ENCODE results near the gene NEK11. TPM values are rescaled to one million over a fixed set of nuclear protein-coding genes. Genes with fewer than 3 reads are reported as not detected.
A peak's percentile ranks its signal among the peaks of the same experiment; 100 is the strongest.

The NEK11 gene
- total and polyA plus RNA-seq, 12 donors = 5.2 to 19.8 (median 9.8) TPM

- H3K4me3 ChIP-seq = no peak overlapping the region
- H3K27me3 ChIP-seq = no peaks in the 10 kb centered on the region
- no peaks in the 10 kb centered on the region for H3K4me1 ChIP-seq (replicated peaks in 1 of 2)
- 71 to 78% (median 73%) methylated on average over 2 of the region's 2 CpGs for WGBS, 4 donors
- intact Hi-C loops (cut with DNase I) = no loop called here
- TF ChIP-seq POLR2A (IDR thresholded peaks at IDR 0.05) = no peak
- no peak for TF ChIP-seq CTCF (IDR thresholded peaks at IDR 0.05)
- no peaks in the 10 kb centered on the region for H3K9me3 ChIP-seq (replicated peaks in 1 of 3)
- H3K36me3 ChIP-seq (replicated peaks in 1 of 2) = no peaks in the 10 kb centered on the region
- peak in 2 of 7 donors; percentile 9 to 22 for DNase-seq
- no peak overlapping the region for H3K27ac ChIP-seq
Measured at GRCh38 chr3:131072845-131073244, 46.2 kb downstream of the NEK11 start.

- TF ChIP-seq POLR2A (IDR thresholded peaks at IDR 0.05) (no peak), CTCF (IDR thresholded peaks at IDR 0.05) (no peak)
- Histone ChIP-seq H3K27ac (no peak overlapping the region), H3K27me3 (no peaks in the 10 kb centered on the region), H3K9me3 (replicated peaks in 1 of 3) (no peaks in the 10 kb centered on the region), H3K36me3 (replicated peaks in 1 of 2) (no peaks in the 10 kb centered on the region), H3K4me1 (replicated peaks in 1 of 2) (no peaks in the 10 kb centered on the region), H3K4me3 (no peak overlapping the region)
- DNase-seq = no peak
- intact Hi-C loops (cut with DNase I) = no loop called here
- WGBS, 4 donors = 56 to 71% (median 66%) methylated on average over 4 of the region's 4 CpGs
Measured at GRCh38 chr3:131075632-131076328, 49.1 kb downstream of the NEK11 start.

- no peak for DNase-seq
- H3K27me3 ChIP-seq = no peaks in the 10 kb centered on the region
- H3K4me1 ChIP-seq (replicated peaks in 1 of 2) = no peaks in the 10 kb centered on the region
- H3K9me3 ChIP-seq (replicated peaks in 1 of 3) = no peaks in the 10 kb centered on the region
- no peaks in the 10 kb centered on the region for H3K36me3 ChIP-seq (replicated peaks in 1 of 2)
- no peak overlapping the region for H3K27ac ChIP-seq
- WGBS, 4 donors = 65 to 81% (median 74%) methylated on average over 1 of the region's 1 CpG
- no peak overlapping the region for H3K4me3 ChIP-seq
- TF ChIP-seq CTCF (IDR thresholded peaks at IDR 0.05) (no peak), POLR2A (IDR thresholded peaks at IDR 0.05) (no peak)
- intact Hi-C loops (cut with DNase I) = no loop called here
Measured at GRCh38 chr3:131077904-131078303, 51.2 kb downstream of the NEK11 start.

GRCh38 chr3:131079086-131079485, 52.4 kb downstream of the NEK11 start:
- 93 to 100% (median 97%) methylated on average over 1 of the region's 1 CpG for WGBS, 4 donors

More at GRCh38 chr3:131079086-131079485, 52.4 kb downstream of the NEK11 start:
- no peaks in the 10 kb centered on the region for H3K4me1 ChIP-seq (replicated peaks in 1 of 2)
- no peak for DNase-seq
- no peaks in the 10 kb centered on the region for H3K36me3 ChIP-seq (replicated peaks in 1 of 2)
- no peak overlapping the region for H3K27ac ChIP-seq
- H3K27me3 ChIP-seq = no peaks in the 10 kb centered on the region
- intact Hi-C loops (cut with DNase I) = no loop called here
- no peak overlapping the region for H3K4me3 ChIP-seq
- H3K9me3 ChIP-seq (replicated peaks in 1 of 3) = no peaks in the 10 kb centered on the region
- TF ChIP-seq POLR2A (IDR thresholded peaks at IDR 0.05) (no peak), CTCF (IDR thresholded peaks at IDR 0.05) (no peak)
